T-cell (primary cell): ENCODE results near the gene SCAMP4. TPM values are rescaled to one million over a fixed set of nuclear protein-coding genes. Genes with fewer than 3 reads are reported as not detected.

Source experiments
- ATAC-seq, 4 experiments: fragments of 200-7000 bp in 3 of 4; fragments of 150-1000 bp in 1 of 4; cut with Tn5 transposase; replicated peaks in 1 of 4; 1 replicate in 3 of 4; 2 replicates in 1 of 4; pipeline ENCODE4 v1.10.0; 2021; ENCODE audit warnings: moderate library complexity in 3 of 4, mild to moderate bottlenecking in 2 of 4, moderate number of reproducible peaks in 1 of 4
- CTCF ChIA-PET, 2 donors: fragments of 300-600 bp; sonication (Branson Sonifier 250); formaldehyde crosslinking; loops; one replicate each; lab custom pipeline; 2022; ENCODE audit warnings: antibody characterized with exemption in 2 of 2; lab: Charles Lee
- POLR2A ChIA-PET, 2 donors: fragments of 300-600 bp; sonication (Branson Sonifier 250); formaldehyde crosslinking; loops; one replicate each; lab custom pipeline; 2022; ENCODE audit warnings: antibody characterized with exemption in 2 of 2; lab: Charles Lee
- DNase-seq, 35 experiments: peaks; one replicate each; pipeline versions ENCODE4 v3.0.0 to v3.0.0-alpha.2; 2013 to 2023
- H3K27ac ChIP-seq: one replicate; pipeline ENCODE4 v1.5.1; 2013; ENCODE audit warnings: low read length
- H3K27me3 ChIP-seq, 2 experiments: replicated peaks in 1 of 2; 1 replicate in 1 of 2; 2 replicates in 1 of 2; pipeline versions ENCODE4 v1.6.1 to v1.7.0; 2013; ENCODE audit warnings: low read length in 1 of 2, mixed read lengths in 1 of 2; ENCODE audit not compliant: control insufficient read depth in 2 of 2, insufficient read depth in 2 of 2; ENCODE audit errors: extremely low read depth in 1 of 2
- H3K36me3 ChIP-seq, 2 donors: 1 replicate in 1 of 2; 2 replicates in 1 of 2; pipeline versions ENCODE4 v1.6.1 to v1.7.0; 2013; ENCODE audit warnings: low read length in 1 of 2; ENCODE audit not compliant: control insufficient read depth in 2 of 2, insufficient read depth in 1 of 2; ENCODE audit errors: extremely low read depth in 1 of 2
- H3K4me1 ChIP-seq, 2 experiments: 1 replicate in 1 of 2; 2 replicates in 1 of 2; pipeline versions ENCODE4 v1.6.1 to v1.7.0; 2013; ENCODE audit warnings: low read length in 2 of 2, mixed read lengths in 1 of 2; ENCODE audit not compliant: insufficient read depth in 2 of 2, control insufficient read depth in 1 of 2; ENCODE audit errors: extremely low read depth in 1 of 2
- H3K4me3 ChIP-seq, 2 donors: 1 replicate in 1 of 2; 2 replicates in 1 of 2; pipeline versions ENCODE4 v1.5.1 to v1.7.0; 2013; ENCODE audit warnings: mild to moderate bottlenecking in 2 of 2, low read length in 1 of 2, moderate library complexity in 1 of 2; ENCODE audit not compliant: control insufficient read depth in 1 of 2; ENCODE audit errors: extremely low read depth in 1 of 2
- H3K9me3 ChIP-seq: 2 replicates; pipeline ENCODE4 v1.7.0; 2013
- H3K27ac Mint-ChIP-seq, 2 donors: one replicate each; pipeline ENCODE4 v1.8.0; 2020 to 2021; ENCODE audit warnings: mild to moderate bottlenecking in 2 of 2, mixed read lengths in 2 of 2
- H3K27me3 Mint-ChIP-seq, 2 donors: one replicate each; pipeline ENCODE4 v1.8.0; 2021 to 2022; ENCODE audit warnings: mixed read lengths in 2 of 2
- H3K36me3 Mint-ChIP-seq: one replicate; pipeline ENCODE4 v1.8.0; 2021; ENCODE audit warnings: mixed read lengths
- H3K4me1 Mint-ChIP-seq, 3 donors: one replicate each; pipeline ENCODE4 v1.8.0; 2020 to 2022; ENCODE audit warnings: mixed read lengths in 3 of 3, mild to moderate bottlenecking in 1 of 3
- H3K4me3 Mint-ChIP-seq, 3 donors: one replicate each; pipeline ENCODE4 v1.8.0; 2020 to 2022; ENCODE audit warnings: mild to moderate bottlenecking in 3 of 3, mixed read lengths in 3 of 3, moderate library complexity in 3 of 3
- H3K9me3 Mint-ChIP-seq, 3 donors: one replicate each; pipeline ENCODE4 v1.8.0; 2020 to 2022; ENCODE audit warnings: mixed read lengths in 3 of 3
- WGBS: methylation state at CpG from one replicate; pipeline ENCODE4 v1.1.5; 2013; ENCODE audit warnings: missing lambda C conversion rate; ENCODE audit not compliant: insufficient coverage; 5-methylcytosine and 5-hydroxymethylcytosine counted together
- total RNA-seq, 35 experiments: library from RNA in 6 of 35; stranded (reverse) in 6 of 35; fragments of 120-200 nt in 1 of 35; gene quantifications; one replicate each; pipeline versions ENCODE4 v1.2.1 to v1.2.4 and lab custom pipeline; 2013 to 2026

Gene SCAMP4
- total RNA-seq, 5 donors from 2014 or later (not counting 1 experiment from before 2014, with no cell fraction given), result 24.8 to 49.2 (median 27.5) TPM

DNA sequence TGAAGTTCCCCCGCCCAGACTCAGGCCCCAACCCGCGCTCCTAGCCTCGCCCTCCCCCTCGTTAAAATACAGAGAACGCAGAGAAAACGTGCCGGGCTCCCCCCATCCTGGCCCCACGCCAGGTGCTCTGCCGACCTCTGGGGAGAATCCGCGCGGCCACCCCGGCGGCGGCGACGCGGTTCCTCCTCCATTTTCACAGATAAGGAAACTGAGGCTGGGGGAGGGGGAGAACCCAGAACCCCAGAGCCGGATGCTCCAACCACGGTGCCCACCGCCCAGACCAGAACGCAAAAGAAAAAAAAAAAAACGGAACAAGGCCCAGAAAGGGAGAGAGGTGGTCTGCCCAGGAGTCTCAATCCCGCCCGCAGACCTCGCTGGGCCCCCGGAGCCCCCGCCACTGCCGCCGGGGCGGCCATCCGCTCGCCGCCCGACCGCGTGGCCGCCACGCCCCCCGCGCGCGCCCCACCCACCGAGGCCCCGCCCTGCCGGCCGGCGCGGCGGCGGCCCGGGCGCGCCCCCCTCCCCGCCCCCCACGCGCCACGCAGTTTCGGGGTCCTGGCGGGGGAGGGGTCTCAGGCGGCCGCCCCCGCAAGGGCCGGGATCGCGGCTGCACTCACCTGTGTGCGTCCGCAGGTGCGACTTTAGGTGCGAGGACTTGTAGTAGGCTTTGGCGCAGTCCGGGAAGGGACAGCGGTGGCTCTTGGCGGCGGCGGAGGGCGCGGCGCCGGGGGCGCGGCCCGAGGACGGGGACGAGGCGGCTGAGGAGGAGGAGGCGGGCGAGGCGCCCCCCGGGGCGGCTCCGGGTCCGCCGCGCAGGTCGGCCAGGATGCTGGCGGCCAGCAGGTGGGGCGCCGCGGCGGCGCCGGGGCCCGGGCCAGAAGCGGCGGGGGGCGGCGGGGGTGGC lies 42.5 kb upstream of the SCAMP4 start:
- Histone ChIP-seq H3K4me1 (peaks cover 33 to 63% of the 10 kb centered on the region in 2 experiments), H3K27ac (peak overlapping the region; percentile 68), H3K4me3 (peak overlapping the region; percentile 80), H3K27me3 (no peaks in the 10 kb centered on the region), H3K36me3 (no peaks in the 10 kb centered on the region), H3K9me3 (no peaks in the 10 kb centered on the region)
- Mint-ChIP-seq H3K36me3 (no peaks in the 10 kb centered on the region), H3K27ac (peak overlapping the region; percentile 92 to 96), H3K4me1 (peaks cover 37 to 46% (median 42%) of the 10 kb centered on the region in 3 donors), H3K9me3 (no peaks in the 10 kb centered on the region), H3K27me3 (no peaks in the 10 kb centered on the region), H3K4me3 (peak overlapping the region; percentile 93 to 98 (median 93))
- WGBS, result under 1% methylated on average over 98 of the region's 109 CpGs
- ChIA-PET POLR2A (no interaction called here), CTCF (no interaction called here)
- ATAC-seq (peak in 3 of 4 experiments; percentile 2 to 5 (median 4)), DNase-seq (peak in 30 of 35 experiments; percentile 38 to 86 (median 58))

- H3K9me3 Mint-ChIP-seq, result no peaks in the 10 kb centered on the region
- peak within 1 kb of the TSS; percentile 74 for H3K27ac ChIP-seq
- H3K36me3 ChIP-seq, result no peaks in the 10 kb centered on the region
- peak within 1 kb of the TSS; percentile 92 to 96 for H3K27ac Mint-ChIP-seq
- DNase-seq (no peak), ATAC-seq (peak in 2 of 4 experiments; percentile 0 to 1)
- H3K27me3 Mint-ChIP-seq, result no peaks in the 10 kb centered on the region
- no peaks in the 10 kb centered on the region for H3K27me3 ChIP-seq
- H3K4me1 ChIP-seq, result peaks cover 27 to 58% of the 10 kb centered on the region in 2 experiments
- POLR2A ChIA-PET, result no interaction called here
- peak within 1 kb of the TSS; percentile 80 to 85 for H3K4me3 ChIP-seq
- H3K36me3 Mint-ChIP-seq, result no peaks in the 10 kb centered on the region
- peaks cover 31 to 44% (median 43%) of the 10 kb centered on the region in 3 donors for H3K4me1 Mint-ChIP-seq
- H3K9me3 ChIP-seq, result no peaks in the 10 kb centered on the region
- 0% methylated on average over 33 of the region's 63 CpGs for WGBS
- peak within 1 kb of the TSS; percentile 93 to 98 (median 93) for H3K4me3 Mint-ChIP-seq
- CTCF ChIA-PET, result no interaction called here
Measured at GRCh38 chr19:1863328-1863637, 41.9 kb upstream of the SCAMP4 start, which contains the start of gene KLF16. KLF16 (minus strand) TSS chr19:1863579; CDS start chr19:1863497, 82 bp downstream.

DNA sequence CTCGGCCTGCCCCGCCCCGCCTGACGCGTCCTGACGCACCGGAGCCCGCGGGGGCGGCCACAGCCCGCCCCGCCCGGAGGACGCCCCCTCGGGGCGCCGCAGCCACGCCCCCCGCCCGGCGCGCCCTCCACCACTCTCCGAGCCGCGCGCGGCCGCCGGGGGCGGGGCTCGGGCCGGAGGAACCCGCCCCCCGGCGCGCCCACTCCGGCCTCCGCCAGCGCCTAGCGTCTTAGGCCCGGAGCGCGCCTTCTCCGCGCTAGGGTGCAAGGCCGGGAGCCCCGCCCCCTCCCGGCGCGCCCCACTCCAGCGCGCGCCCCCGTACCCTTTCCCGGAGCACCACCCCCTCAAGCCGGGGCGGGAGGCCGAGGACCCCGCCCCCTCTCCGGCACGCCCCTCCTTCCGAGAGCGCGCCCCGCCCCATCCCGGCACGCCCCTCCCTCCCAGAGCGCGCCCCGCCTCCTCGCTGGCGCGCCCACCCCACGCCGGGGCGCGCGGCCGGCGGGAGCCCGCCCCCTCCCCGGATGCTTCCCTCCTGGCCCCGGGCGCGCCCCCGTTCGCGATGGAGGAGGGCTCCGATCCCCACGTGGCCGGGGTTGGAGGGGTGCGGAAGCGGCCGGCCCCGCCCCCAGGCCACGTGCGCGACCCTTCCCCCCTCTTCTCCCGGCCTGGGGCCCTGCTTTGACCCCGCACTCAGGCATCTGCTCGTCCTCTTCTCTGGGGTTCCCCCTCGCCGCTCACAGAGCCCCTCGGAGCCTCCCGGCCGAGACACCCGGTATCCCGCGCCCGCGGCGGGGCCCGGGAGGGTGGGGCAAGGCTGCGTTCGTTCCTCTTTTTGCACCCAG lies 41.3 kb upstream of the SCAMP4 start:
- no peaks in the 10 kb centered on the region for H3K36me3 ChIP-seq
- peak overlapping the region; percentile 64 to 85 for H3K4me3 ChIP-seq
- Mint-ChIP-seq H3K4me3 (peak overlapping the region; percentile 70 to 74 (median 70)), H3K36me3 (no peaks in the 10 kb centered on the region), H3K9me3 (no peaks in the 10 kb centered on the region), H3K27me3 (no peaks in the 10 kb centered on the region), H3K4me1 (peaks cover 25 to 42% (median 41%) of the 10 kb centered on the region in 3 donors), H3K27ac (peak overlapping the region; percentile 67 to 76)
- H3K27me3 ChIP-seq, result no peaks in the 10 kb centered on the region
- peaks cover 24 to 54% of the 10 kb centered on the region in 2 experiments for H3K4me1 ChIP-seq
- peak; percentile 86 to 96 (median 91) for DNase-seq
- POLR2A ChIA-PET, result interaction anchor here in 1 of 2 donors (0.5 to 1.0 kb wide), 2 partner anchors 11 to 1567 kb away, joined by 3 to 8 read pairs; no protein-coding TSS in a partner anchor
- H3K27ac ChIP-seq, result peak overlapping the region; percentile 74
- WGBS, result under 1% methylated on average over 95 of the region's 115 CpGs
- H3K9me3 ChIP-seq, result no peaks in the 10 kb centered on the region
- ATAC-seq, result peak; percentile 72 to 75 (median 74)
- CTCF ChIA-PET, result interaction anchor here in 1 of 2 donors (0.6 to 0.9 kb wide), 2 partner anchors 11 to 27 kb away, joined by 4 read pairs; no protein-coding TSS in a partner anchor

DNA sequence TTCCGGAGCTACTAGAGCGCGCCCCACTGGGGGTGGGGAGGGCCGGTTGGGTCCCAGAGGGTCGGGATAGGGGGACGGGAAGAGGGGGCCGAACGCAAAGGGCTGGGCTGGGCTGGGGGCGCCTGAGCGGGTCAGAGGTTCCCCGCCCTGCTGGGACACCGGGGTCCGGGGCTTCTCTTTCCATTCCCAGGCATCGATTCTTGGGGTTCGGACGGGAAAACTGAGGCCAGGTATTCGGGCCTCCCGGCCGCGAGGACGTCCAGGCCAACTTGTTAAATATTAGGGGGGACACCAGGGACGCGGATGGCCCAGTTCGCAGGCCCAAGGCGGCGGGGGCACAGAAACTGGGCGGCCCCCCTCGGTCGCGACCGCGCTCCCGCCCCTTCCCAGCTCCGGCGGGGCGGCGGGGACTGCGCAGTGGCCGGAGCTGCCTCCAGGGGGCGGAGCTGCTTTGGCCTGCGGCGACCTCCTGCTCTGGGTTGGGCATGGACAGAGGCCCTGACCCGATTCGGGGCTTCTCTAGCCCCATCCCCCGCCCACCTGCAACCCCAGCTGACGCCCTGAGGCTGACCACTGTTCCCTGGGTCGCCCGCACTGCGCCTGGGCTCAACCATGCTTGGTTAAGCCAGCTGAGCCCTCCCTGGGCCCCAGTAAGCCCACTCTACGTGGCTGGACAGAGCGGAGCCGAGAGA lies 40.6 kb upstream of the SCAMP4 start:
- DNase-seq (peak in 13 of 35 experiments; percentile 28 to 71 (median 49)), ATAC-seq (peak in 2 of 4 experiments; percentile 7 to 9)
- Mint-ChIP-seq H3K27me3 (no peaks in the 10 kb centered on the region), H3K27ac (peak overlapping the region; percentile 67 to 76), H3K4me1 (peaks cover 18 to 38% (median 37%) of the 10 kb centered on the region in 3 donors), H3K9me3 (no peaks in the 10 kb centered on the region), H3K36me3 (no peaks in the 10 kb centered on the region), H3K4me3 (peak overlapping the region; percentile 70 to 74 (median 70))
- Histone ChIP-seq H3K9me3 (no peaks in the 10 kb centered on the region), H3K27ac (peak overlapping the region; percentile 74), H3K4me1 (peaks cover 20 to 48% of the 10 kb centered on the region in 2 experiments), H3K27me3 (no peaks in the 10 kb centered on the region), H3K36me3 (no peaks in the 10 kb centered on the region), H3K4me3 (peak overlapping the region; percentile 64 to 85)
- ChIA-PET POLR2A (interaction anchor here in 1 of 2 donors (0.5 to 1.0 kb wide), 2 partner anchors 10 to 1566 kb away, joined by 3 to 8 read pairs; no protein-coding TSS in a partner anchor), CTCF (interaction anchor here in 1 of 2 donors (0.6 to 0.9 kb wide), 2 partner anchors 11 to 26 kb away, joined by 4 read pairs; no protein-coding TSS in a partner anchor)
- under 1% methylated on average over 37 of the region's 52 CpGs for WGBS

GRCh38 chr19:1865172-1866010 lies 39.8 kb upstream of the SCAMP4 start:
- peak overlapping the region; percentile 51 for H3K27ac ChIP-seq
- Mint-ChIP-seq H3K27ac (peak overlapping the region; percentile 74 to 76), H3K36me3 (no peaks in the 10 kb centered on the region), H3K9me3 (no peaks in the 10 kb centered on the region), H3K4me3 (peak overlapping the region; percentile 57 to 70 (median 67)), H3K27me3 (no peaks in the 10 kb centered on the region), H3K4me1 (peaks cover 19 to 33% (median 33%) of the 10 kb centered on the region in 3 donors)
- H3K36me3 ChIP-seq, result peaks cover 0 to 2% of the 10 kb centered on the region in 2 donors
- 97% methylated on average over 7 of the region's 17 CpGs for WGBS
- no peaks in the 10 kb centered on the region for H3K9me3 ChIP-seq
- H3K27me3 ChIP-seq, result no peaks in the 10 kb centered on the region
- H3K4me3 ChIP-seq, result peak overlapping the region; percentile 39 to 85
- DNase-seq, result no peak
- H3K4me1 ChIP-seq, result peaks cover 14 to 41% of the 10 kb centered on the region in 2 experiments
- CTCF ChIA-PET, result no interaction called here
- no peak for ATAC-seq
- POLR2A ChIA-PET, result no interaction called here
